Measurements from ENCODE around the gene COX17. TPM values are rescaled to one million over a fixed set of nuclear protein-coding genes. Genes with fewer than 3 reads are reported as not detected.

COX17 gene
- total RNA-seq, 4 donors from 2014 or later = 3.1 to 56.5 (median 23.1) TPM

DNA sequence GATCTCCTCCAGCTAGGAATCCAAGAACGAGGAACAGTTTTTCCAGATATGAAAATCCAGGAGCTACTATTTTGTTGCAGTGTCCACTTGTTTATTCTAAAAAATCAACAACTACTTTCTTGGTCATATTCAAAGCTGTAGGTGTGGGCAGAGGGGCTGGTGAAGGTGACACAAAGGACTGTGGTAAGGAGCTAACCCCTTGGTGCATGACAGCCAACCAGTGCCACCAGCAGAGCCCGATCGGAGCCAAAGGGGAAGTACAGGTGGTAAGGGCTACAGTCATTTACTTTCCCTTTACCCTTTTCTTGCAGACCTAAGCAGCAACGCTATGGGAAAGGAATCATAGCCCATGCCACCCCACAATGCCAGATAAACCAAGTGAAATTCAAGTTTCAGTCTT, 48.8 kb downstream of the COX17 start:
- Histone ChIP-seq H3K9me3 (no peaks in the 10 kb centered on the region), H3K36me3 (no peaks in the 10 kb centered on the region), H3K27ac (peak overlapping the region; percentile 17 to 67), H3K4me1 (peaks cover 0 to 14% of the 10 kb centered on the region in 2 donors), H3K27me3 (no peaks in the 10 kb centered on the region), H3K4me3 (no peak overlapping the region)
- no peak for TF ChIP-seq POLR2A (IDR thresholded peaks at IDR 0.05)
- TF ChIP-seq, protein P1, sequence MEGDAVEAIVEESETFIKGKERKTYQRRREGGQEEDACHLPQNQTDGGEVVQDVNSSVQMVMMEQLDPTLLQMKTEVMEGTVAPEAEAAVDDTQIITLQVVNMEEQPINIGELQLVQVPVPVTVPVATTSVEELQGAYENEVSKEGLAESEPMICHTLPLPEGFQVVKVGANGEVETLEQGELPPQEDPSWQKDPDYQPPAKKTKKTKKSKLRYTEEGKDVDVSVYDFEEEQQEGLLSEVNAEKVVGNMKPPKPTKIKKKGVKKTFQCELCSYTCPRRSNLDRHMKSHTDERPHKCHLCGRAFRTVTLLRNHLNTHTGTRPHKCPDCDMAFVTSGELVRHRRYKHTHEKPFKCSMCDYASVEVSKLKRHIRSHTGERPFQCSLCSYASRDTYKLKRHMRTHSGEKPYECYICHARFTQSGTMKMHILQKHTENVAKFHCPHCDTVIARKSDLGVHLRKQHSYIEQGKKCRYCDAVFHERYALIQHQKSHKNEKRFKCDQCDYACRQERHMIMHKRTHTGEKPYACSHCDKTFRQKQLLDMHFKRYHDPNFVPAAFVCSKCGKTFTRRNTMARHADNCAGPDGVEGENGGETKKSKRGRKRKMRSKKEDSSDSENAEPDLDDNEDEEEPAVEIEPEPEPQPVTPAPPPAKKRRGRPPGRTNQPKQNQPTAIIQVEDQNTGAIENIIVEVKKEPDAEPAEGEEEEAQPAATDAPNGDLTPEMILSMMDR (IDR thresholded peaks at IDR 0.05) = no peak
- intact Hi-C loops (cut with DNase I; ENCODE audit: low total_unique reads) = no loop called here
- no peak for DNase-seq

DNA sequence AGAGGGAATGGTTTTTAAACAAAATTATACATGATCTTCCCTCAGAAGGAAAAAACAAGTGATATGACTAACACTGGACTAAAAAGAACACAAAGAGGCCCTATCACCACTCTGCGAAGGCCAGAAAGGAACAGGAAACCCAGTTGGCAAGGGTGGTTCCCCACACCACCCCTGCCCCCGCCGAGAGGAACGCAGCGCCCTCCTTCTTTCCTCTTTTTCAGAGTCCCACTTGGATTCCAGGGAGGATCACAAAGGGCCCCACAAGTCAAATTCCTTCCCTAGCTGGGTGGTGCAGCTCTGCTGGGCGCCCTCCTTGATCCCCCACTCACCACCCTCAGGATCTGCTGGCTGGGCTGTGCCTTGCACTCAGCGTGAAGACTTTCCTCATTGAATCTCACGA, 49.7 kb downstream of the COX17 start:
- H3K9me3 ChIP-seq = no peaks in the 10 kb centered on the region
- H3K27me3 ChIP-seq = no peaks in the 10 kb centered on the region
- H3K27ac ChIP-seq = peak overlapping the region; percentile 17 to 67
- H3K4me3 ChIP-seq = no peak overlapping the region
- intact Hi-C loops (cut with DNase I; ENCODE audit: low total_unique reads) = no loop called here
- DNase-seq = no peak
- H3K4me1 ChIP-seq = peaks cover 0 to 9% of the 10 kb centered on the region in 2 donors
- H3K36me3 ChIP-seq = no peaks in the 10 kb centered on the region
- TF ChIP-seq, protein P1 (IDR thresholded peaks at IDR 0.05) = no peak
- no peak for TF ChIP-seq POLR2A (IDR thresholded peaks at IDR 0.05)

DNA sequence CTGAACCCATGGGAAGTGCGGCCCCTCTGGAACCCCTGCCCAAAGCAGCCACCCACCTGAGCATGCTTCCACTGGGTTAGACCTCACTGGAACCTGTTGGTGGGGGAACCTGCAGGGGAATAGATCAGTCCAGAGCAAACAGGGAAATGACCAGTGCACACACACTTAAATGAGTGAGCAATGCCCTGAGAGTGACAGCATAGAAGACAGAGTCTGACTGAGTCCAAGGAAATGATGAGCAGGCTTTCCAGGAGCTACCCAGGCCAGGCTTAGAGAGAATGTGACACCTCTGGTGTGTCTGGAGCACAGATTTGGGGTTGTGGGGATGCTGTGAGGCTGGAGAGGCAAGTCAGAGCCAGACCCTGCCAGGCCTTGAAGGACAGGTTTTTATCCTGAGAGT, 51.0 kb downstream of the COX17 start:
- Histone ChIP-seq H3K27ac (no peak overlapping the region), H3K4me3 (no peak overlapping the region), H3K9me3 (no peaks in the 10 kb centered on the region), H3K27me3 (no peaks in the 10 kb centered on the region), H3K36me3 (no peaks in the 10 kb centered on the region), H3K4me1 (no peaks in the 10 kb centered on the region)
- DNase-seq = no peak
- intact Hi-C loops (cut with DNase I; ENCODE audit: low total_unique reads) = no loop called here
- TF ChIP-seq, protein P1 (IDR thresholded peaks at IDR 0.05) = no peak
- TF ChIP-seq POLR2A (IDR thresholded peaks at IDR 0.05) = no peak

DNA sequence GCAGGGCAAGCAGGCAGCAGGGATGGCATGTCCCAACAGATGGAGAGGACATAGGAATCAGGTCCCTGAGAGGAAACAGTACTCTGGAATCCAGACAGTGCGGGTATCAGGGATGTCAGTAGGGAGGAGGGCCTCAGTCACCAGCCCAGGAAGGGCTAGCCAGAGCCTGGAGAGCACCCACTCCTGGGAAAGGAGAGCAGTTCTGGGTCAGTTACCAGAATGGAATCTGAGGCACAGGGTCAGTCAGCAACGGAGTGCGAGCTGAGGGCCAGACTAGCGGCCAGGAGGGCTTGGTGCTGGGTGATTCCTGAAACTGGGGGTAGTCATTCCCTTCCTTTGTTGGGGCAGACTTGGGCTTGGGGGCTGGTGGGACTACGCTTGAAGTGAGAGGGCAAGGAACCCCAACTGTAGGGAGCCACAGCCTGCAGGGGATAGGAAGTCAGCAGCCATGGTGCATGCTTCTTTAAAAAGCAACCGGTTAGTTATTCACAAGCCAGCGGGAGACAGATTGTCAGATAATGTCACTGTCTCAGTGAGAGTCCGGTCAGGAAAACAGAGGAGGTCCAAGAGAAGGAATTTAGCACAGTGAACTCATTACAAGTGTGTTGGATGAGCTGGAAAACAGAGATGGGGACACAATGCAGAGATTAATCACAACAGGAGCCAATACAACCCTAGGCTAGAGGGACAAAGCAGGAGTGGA, 51.6 kb downstream of the COX17 start:
- DNase-seq = no peak
- Histone ChIP-seq H3K4me1 (no peaks in the 10 kb centered on the region), H3K27ac (no peak overlapping the region), H3K27me3 (no peaks in the 10 kb centered on the region), H3K4me3 (no peak overlapping the region), H3K36me3 (no peaks in the 10 kb centered on the region), H3K9me3 (no peaks in the 10 kb centered on the region)
- intact Hi-C loops (cut with DNase I; ENCODE audit: low total_unique reads) = no loop called here
- TF ChIP-seq, protein P1 (IDR thresholded peaks at IDR 0.05) = no peak
- TF ChIP-seq POLR2A (IDR thresholded peaks at IDR 0.05) = no peak

DNA sequence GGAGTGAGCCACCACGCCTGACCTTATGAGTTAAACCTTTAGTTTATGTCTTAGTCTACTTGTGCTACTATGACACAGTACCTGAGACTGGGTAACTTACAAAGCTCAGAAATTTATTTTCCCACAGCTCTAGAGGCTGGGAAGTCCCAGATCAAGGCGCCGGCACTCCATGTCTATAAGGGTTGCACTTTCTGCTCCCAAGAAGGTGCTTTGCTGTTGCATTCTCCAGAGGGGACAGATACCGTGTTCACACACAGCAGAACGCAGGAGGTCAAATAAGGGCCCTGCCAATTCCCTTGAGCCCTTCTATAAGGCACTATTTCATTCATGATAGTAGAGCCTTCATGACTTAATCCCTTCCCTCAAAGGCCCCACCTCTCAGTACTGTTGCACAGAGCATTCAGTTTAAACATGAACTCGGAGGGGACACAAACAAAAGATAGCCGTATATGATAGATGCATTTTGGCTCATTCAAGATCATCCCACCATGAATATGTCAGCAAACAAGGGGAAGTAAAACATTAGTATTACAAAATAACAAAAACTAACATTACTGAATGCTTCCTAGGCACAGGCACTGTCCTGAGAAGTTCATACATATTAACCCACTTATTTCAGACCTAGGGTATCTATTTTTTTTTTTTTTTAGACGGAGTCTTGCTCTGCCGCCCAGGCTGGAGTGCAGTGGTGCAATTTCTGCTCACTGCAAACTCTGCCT, 53.0 kb downstream of the COX17 start:
- no peak overlapping the region for H3K4me3 ChIP-seq
- no peaks in the 10 kb centered on the region for H3K9me3 ChIP-seq
- H3K4me1 ChIP-seq = no peaks in the 10 kb centered on the region
- DNase-seq = no peak
- no peak overlapping the region for H3K27ac ChIP-seq
- H3K27me3 ChIP-seq = no peaks in the 10 kb centered on the region
- TF ChIP-seq, protein P1 (IDR thresholded peaks at IDR 0.05) = no peak
- no peak for TF ChIP-seq POLR2A (IDR thresholded peaks at IDR 0.05)
- H3K36me3 ChIP-seq = no peaks in the 10 kb centered on the region
- intact Hi-C loops (cut with DNase I; ENCODE audit: low total_unique reads) = no loop called here

Measured in uterus (tissue), 4 donors.